HG02610 (cell line): ENCODE results near the gene SUGT1.
"Not testable (repeated sequence)": the region's sequence is repeated elsewhere in the genome, so short reads cannot be mapped to it uniquely, and the experiment has no call there.

Source experiments
- ATAC-seq: cut with Tn5 transposase; IDR thresholded peaks from one replicate; pipeline ENCODE4 v1.9.1; 2021; ENCODE audit warnings: mild to moderate bottlenecking, moderate library complexity; ENCODE audit not compliant: unreplicated experiment

SUGT1 gene

DNA sequence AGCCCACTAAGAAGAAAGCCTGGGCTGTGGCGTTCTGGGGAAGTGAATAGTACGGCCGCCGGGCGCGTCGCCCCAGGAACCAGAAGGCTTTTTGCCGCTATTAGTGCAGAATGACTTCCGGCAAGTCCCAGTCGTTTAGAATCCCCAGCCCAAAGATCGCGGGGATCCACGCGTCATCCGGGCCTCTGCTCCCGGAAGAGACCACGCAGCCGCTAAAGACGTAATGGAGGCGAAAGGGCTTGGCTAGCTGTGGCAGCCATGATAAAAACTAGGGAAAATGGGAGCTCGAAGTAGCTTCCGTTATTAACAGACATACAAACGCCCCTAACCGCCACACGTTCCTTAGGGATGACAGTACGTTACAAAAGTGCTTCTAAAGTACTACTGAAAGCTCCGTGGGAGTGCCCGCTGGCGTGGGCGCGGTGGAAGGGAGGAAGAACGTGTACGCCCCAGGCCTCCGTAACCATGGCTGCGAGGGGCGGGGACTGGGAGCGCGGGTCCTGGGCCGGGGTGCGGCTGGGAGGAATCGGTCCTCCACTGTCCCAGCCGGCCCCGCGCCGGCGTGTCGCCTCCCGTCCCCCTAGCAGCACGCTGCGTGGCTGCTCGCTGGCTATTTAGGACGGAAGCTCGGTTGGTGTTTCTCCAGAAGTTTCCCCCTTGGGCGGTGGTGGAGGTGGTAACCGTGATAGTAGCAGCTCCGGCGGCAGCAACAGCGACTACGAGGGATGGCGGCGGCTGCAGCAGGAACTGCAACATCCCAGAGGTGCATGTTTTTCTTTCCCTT lies at the start of gene SUGT1:
Gene SUGT1, plus strand, starts transcription at position 641 of the 784 bp plus-strand sequence. Its CDS starts 85 bp downstream, at position 726.
- peak; percentile 95 for ATAC-seq

DNA sequence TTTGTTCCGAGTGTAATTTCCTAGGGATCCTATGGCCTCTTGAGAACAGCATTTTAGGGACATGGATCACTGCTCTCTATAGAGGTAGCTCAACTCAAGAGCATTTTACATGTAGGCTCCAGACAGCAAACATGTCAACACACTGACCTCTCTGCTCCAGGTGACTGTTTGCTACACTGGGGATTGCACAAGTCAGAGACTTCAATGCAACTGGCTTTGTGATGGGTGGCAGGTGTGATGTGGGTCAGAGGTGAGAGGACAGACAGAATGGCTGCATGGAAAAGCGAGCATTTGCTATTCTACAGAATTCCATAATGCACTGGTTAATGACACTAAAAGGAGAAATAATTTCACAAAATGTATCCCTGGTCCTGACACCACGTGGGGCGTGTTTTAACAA lies 49.3 kb upstream of the SUGT1 start:
- ATAC-seq, result not testable (repeated sequence)

- ATAC-seq, result not testable (repeated sequence)
Measured at GRCh38 chr13:52606126-52606525, 46.5 kb upstream of the SUGT1 start.

GRCh38 chr13:52606795-52607194 lies 45.8 kb upstream of the SUGT1 start:
- not testable (repeated sequence) for ATAC-seq

- not testable (repeated sequence) for ATAC-seq
Measured at GRCh38 chr13:52608184-52608583, 44.5 kb upstream of the SUGT1 start.

DNA sequence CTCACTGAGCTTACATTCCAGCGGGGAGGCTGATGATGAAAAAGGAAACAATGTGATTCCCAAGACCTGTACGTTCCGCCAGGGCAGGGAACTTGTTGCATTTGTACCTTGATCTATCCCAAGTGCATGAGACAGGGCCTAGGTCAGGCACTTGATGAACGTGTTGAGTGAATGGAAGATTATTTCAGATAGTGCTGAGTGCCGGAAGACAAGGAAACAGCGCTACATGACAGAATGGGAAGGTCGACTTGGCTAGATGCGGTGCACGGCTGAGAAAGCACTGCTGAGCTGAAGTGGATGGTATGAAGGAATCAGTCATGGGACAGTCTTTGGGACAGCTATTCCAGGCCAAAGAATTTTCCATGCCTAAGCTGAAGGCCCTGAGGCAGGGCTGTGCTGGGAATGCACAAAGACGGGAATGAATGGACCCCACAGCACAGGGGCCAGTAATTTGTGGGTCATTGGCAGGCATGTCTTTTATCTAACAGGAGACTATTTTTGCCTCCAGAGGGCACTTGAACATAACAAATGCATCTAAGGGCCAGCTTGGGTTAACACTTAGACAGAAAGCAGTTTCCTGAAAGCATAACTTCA lies 43.5 kb upstream of the SUGT1 start:
- ATAC-seq, result peak; percentile 78

GRCh38 chr13:52610158-52610557 lies 42.5 kb upstream of the SUGT1 start:
- not testable (repeated sequence) for ATAC-seq

GRCh38 chr13:52615134-52615801 lies 37.4 kb upstream of the SUGT1 start:
- ATAC-seq, result no peak

GRCh38 chr13:52615812-52616211 lies 36.8 kb upstream of the SUGT1 start:
- no peak for ATAC-seq

DNA sequence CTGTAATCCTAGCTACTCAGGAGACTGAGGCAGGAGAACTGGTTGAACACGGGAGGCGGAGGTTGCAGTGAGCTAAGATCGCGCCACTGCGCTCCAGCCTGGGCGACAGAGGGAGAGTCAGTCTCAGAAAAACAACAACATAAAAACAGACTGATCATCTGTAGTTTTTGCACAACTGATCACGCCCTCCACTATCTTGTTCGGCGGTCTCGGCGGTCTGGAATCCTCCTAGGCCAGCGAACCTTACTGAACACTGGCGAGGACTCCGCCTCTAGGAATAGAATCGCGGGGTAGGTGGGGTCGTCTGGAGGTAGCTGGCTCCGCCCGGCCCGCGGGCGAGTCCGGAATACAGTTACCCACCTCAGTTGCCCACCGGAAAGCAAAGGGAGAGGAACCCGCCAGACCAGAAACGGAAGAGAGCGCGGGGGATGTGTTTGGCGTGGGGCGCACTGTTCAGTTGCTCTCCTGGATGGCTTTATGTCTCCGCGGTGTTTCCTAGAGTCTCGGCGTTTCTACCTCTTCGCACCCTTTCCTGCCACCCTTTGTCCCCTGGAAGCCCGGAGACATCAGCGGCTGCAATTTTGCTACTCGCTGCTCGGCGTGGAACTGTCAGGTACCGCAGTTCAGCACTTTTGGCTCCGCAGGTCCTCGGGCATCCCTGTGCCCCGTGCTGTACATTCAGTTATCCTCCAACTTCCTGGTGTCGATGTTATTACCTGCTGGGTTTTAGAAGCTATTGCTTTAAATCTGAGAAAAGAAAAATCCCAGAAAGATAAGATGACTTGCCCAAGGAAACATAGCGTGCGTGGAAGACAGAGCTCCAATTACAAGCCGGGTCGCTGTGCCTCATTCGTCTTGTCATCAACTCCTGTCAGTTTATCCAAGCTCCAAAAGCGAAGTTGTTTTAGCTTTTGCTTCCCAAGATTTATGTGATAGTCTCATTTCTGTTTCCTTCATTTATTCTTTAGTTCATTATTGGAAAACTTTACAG lies 35.3 kb upstream of the SUGT1 start:
- peak; percentile 99 for ATAC-seq

DNA sequence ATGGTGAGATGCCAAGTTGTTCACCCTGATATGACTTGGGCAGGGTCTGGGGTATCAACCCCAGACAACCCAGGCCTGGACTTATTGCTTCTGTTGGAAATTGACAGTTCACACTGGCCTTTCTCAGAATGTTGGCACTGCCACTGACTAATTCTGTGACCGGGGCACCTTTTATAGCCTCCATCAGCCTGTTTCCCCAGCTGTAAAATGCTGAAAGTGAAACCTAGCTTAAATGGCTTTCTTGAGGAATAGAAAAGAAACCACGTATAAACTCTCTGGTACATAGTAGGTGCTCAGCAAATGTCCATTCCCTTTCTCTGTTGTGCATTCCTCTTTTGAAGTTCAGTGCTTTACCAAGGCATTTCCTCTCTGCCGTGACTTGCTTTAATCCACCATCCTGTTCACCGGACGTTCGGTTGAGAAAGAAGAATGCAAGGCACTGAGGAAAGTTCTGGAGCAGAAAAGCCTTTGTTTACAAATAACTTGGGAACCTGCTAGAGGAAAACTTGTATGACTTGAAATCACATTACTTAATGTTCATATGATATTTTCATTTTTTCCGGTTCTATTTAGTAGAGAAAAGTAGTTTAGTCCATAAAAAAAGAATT lies 21.4 kb upstream of the SUGT1 start:
- peak; percentile 46 for ATAC-seq

- no peak for ATAC-seq
Measured at GRCh38 chr13:52638666-52639328, 13.8 kb upstream of the SUGT1 start.

DNA sequence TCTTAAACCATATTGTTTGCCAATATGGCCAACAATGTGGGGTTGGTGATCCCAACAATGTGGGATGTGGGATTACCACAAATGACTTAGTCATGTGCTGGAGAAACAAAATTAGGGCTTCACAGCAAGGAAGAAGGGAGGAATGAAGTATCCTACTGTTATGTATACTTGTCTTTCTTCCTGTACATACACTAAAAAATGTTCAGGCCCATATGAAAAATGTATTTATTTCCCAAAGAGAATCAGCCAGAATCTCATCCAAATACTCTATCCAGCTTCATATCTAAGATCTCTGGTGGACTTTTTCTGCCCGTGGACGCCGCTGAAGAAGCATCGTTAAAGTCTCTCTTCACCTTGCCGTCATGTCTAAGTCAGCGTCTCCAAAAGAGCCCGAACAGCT lies 10.5 kb upstream of the SUGT1 start, which contains the start of gene HNRNPA1L2:
Gene HNRNPA1L2, plus strand, starts transcription at position 301 of the 400 bp plus-strand sequence. Its CDS starts 62 bp downstream, at position 363.
- no peak for ATAC-seq

DNA sequence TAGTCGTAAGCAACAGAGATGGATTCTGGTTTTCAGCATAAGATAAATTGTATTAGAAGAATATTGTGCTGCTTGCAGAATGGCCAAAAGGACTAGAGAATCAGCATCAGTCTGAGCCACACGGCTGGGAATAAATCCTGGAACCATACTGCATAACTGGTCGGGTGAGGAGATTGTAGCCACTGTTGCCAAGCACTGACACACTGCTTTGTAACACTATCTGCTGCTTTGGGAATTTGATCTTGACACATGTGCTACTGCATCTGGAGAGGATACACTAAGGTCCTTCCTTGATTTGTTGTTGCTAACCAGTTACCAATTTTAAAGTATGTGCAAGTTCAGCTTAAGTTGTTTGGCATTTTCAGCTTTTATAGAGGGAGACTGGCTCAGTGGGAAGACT lies 8.5 kb upstream of the SUGT1 start:
- ATAC-seq, result no peak

- no peak for ATAC-seq
Measured at GRCh38 chr13:52646967-52647366, 5.7 kb upstream of the SUGT1 start.

DNA sequence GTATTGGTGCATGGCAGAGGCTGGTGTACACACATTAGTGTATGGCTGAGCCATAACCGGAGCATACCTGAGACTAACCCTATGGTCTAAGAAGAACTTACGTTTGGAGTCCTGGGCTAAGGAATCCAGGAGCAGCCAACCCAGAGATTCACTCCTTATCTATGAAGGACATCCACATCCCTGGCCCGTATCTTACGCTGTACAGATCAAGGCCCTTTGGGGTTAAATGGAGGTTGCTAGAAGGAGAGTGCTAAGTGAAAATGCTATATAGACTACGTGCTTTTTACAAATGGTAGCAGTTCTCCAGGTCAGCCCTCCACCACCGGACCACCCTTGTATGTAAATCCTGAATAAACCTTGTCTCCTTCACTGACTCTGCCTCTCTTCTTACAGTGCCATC lies 1.9 kb upstream of the SUGT1 start:
- no peak for ATAC-seq

- peak; percentile 8 for ATAC-seq
Measured at GRCh38 chr13:52651897-52652195, 790 bp upstream of the SUGT1 start.

DNA sequence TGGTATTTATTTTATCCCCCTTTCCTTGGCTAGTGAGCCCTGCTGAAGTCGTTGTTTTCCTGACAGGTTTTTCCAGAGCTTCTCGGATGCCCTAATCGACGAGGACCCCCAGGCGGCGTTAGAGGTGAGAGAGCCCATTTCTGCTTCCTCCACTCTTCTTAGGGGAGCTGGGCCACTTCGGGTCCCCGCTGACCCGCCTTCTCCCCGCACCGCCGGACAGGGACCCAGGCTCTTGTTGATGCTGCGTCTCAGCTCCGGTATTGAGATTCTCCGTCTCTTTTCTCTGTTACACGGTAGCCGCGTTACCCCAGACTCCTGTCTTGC lies 306 bp downstream of the SUGT1 start:
- ATAC-seq, result peak; percentile 25

DNA sequence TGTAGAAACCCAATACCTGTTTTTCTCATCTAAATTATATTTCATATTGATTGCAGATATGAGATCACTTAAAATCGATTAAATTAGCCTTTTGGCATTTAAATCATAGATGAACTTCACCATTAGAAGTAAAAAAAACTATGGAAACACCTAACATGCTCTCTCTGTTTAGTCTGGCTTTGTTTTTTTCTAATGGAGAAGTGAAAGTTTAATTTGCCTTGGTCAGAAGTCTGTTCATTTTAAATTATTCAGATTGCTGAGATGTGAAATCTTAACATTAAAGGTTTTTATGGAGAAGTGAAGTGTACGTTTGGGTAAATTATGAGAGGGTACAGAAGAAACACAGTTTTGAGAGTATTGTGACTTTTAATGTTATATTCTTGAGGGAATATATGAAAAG lies 6.7 kb downstream of the SUGT1 start:
- no peak for ATAC-seq

- no peak for ATAC-seq
Measured at GRCh38 chr13:52664272-52664671, 11.6 kb downstream of the SUGT1 start.
